ENCODE data around the gene MRPL19.

The MRPL19 gene

GRCh38 chr2:75622929-75623328 is 23.7 kb upstream of the MRPL19 start:
- H3K4me2 ChIP-seq (ENCODE audit: low read depth, low read length, poor library complexity, severe bottlenecking): no peak overlapping the region
- no peak overlapping the region for H3K27ac ChIP-seq (ENCODE audit: low read depth, low read length)
- no peak overlapping the region for H2AFZ ChIP-seq (ENCODE audit: low read depth, low read length, severe bottlenecking)
- no peaks in the 10 kb centered on the region for H3K36me3 ChIP-seq (ENCODE audit: low read length)
- no peaks in the 10 kb centered on the region for H4K20me1 ChIP-seq (ENCODE audit: low read depth, low read length)
- H3K27me3 ChIP-seq (ENCODE audit: low read length): no peaks in the 10 kb centered on the region; the same call in 1 of the 2 replicates
- no peaks in the 10 kb centered on the region for H3K9me3 ChIP-seq (ENCODE audit: insufficient read depth, low read length)
- H3F3A ChIP-seq (ENCODE audit: insufficient read depth): no peaks in the 10 kb centered on the region
- TF ChIP-seq EZH2phosphoT487 (conservative IDR thresholded peaks at IDR 0.05; ENCODE audit: low read length): no peak
- no peak for TF ChIP-seq CTCF (IDR thresholded peaks at IDR 0.05; ENCODE audit: insufficient read depth, low read length, poor library complexity, severe bottlenecking)
- no peak overlapping the region for H3K4me3 ChIP-seq (ENCODE audit: insufficient read depth, low read length, poor library complexity, severe bottlenecking)
- no peaks in the 10 kb centered on the region for H3K79me2 ChIP-seq (ENCODE audit: insufficient read depth, low read length)
- H3K9ac ChIP-seq (ENCODE audit: low read length): no peak overlapping the region
- no peaks in the 10 kb centered on the region; the same call in 1 of the 2 replicates for H3K9me2 ChIP-seq (replicated peaks; ENCODE audit: insufficient read depth, low read length)

- Histone ChIP-seq H3K27me3 (ENCODE audit: low read length) (no peaks in the 10 kb centered on the region), H3K27ac (ENCODE audit: low read depth, low read length) (no peak overlapping the region), H3K9me3 (ENCODE audit: insufficient read depth, low read length) (no peaks in the 10 kb centered on the region), H3K4me3 (ENCODE audit: insufficient read depth, low read length, poor library complexity, severe bottlenecking) (no peak overlapping the region), H3F3A (ENCODE audit: insufficient read depth) (no peaks in the 10 kb centered on the region), H3K4me2 (ENCODE audit: low read depth, low read length, poor library complexity, severe bottlenecking) (no peak overlapping the region), H3K36me3 (ENCODE audit: low read length) (no peaks in the 10 kb centered on the region), H3K9ac (ENCODE audit: low read length) (no peak overlapping the region), H3K79me2 (ENCODE audit: insufficient read depth, low read length) (no peaks in the 10 kb centered on the region), H3K9me2 (replicated peaks; ENCODE audit: insufficient read depth, low read length) (no peaks in the 10 kb centered on the region), H4K20me1 (ENCODE audit: low read depth, low read length) (no peaks in the 10 kb centered on the region), H2AFZ (ENCODE audit: low read depth, low read length, severe bottlenecking) (no peak overlapping the region)
- TF ChIP-seq CTCF (IDR thresholded peaks at IDR 0.05; ENCODE audit: insufficient read depth, low read length, poor library complexity, severe bottlenecking) (peak; percentile 80), EZH2phosphoT487 (conservative IDR thresholded peaks at IDR 0.05; ENCODE audit: low read length) (no peak)
Measured at GRCh38 chr2:75627902-75628504, 18.6 kb upstream of the MRPL19 start.

GRCh38 chr2:75632091-75632701 is 14.4 kb upstream of the MRPL19 start:
- Histone ChIP-seq H3K9me3 (ENCODE audit: insufficient read depth, low read length) (no peaks in the 10 kb centered on the region), H3K4me3 (ENCODE audit: insufficient read depth, low read length, poor library complexity, severe bottlenecking) (no peak overlapping the region), H3K9me2 (replicated peaks; ENCODE audit: insufficient read depth, low read length) (no peaks in the 10 kb centered on the region), H3K79me2 (ENCODE audit: insufficient read depth, low read length) (no peaks in the 10 kb centered on the region), H3K9ac (ENCODE audit: low read length) (no peak overlapping the region), H3F3A (ENCODE audit: insufficient read depth) (no peaks in the 10 kb centered on the region), H2AFZ (ENCODE audit: low read depth, low read length, severe bottlenecking) (no peak overlapping the region), H3K27ac (ENCODE audit: low read depth, low read length) (no peak overlapping the region), H3K27me3 (ENCODE audit: low read length) (no peaks in the 10 kb centered on the region), H4K20me1 (ENCODE audit: low read depth, low read length) (no peaks in the 10 kb centered on the region), H3K36me3 (ENCODE audit: low read length) (no peaks in the 10 kb centered on the region), H3K4me2 (ENCODE audit: low read depth, low read length, poor library complexity, severe bottlenecking) (no peak overlapping the region)
- no peak for TF ChIP-seq EZH2phosphoT487 (conservative IDR thresholded peaks at IDR 0.05; ENCODE audit: low read length)
- TF ChIP-seq CTCF (IDR thresholded peaks at IDR 0.05; ENCODE audit: insufficient read depth, low read length, poor library complexity, severe bottlenecking): no peak
